B cell (primary cell): Measurements from ENCODE around the gene PPIL1.

Experiments
- CTCF ChIP-seq: fragments of 200-600 bp; IDR thresholded peaks from one replicate; pipeline ENCODE4 v1.8.0; 2022; ENCODE audit warnings: antibody characterized with exemption, mild to moderate bottlenecking
- EZH2 ChIP-seq: IDR thresholded peaks from 2 replicates; pipeline ENCODE4 v1.6.1; 2012; ENCODE audit warnings: borderline replicate concordance, low read depth, mild to moderate bottlenecking, moderate library complexity, low read length; ENCODE audit not compliant: insufficient read depth, poor library complexity, severe bottlenecking

- no peak for TF ChIP-seq CTCF
- no peak for TF ChIP-seq EZH2
Measured at GRCh38 chr6:36841756-36842155, 32.8 kb downstream of the PPIL1 start.
